HepG2 (cell line): ENCODE measurements around the gene ADAMTS2. TPM values are rescaled to one million over a fixed set of nuclear protein-coding genes. Genes with fewer than 3 reads are reported as not detected.

Source experiments
- ATAC-seq: fragments of 200-7000 bp; cut with Tn5 transposase; 3 replicates; pipeline ENCODE4 v1.9.1; 2020; ENCODE audit warnings: mild to moderate bottlenecking, moderate library complexity
- BruUV-seq: library from RNA; stranded (reverse); fragments of 400-500 nt; replicated peaks from 2 replicates; lab custom pipeline; 2021; lab: Mats Ljungman, UMichigan
- CTCF ChIA-PET: fragments of 300-600 bp; formaldehyde crosslinking; extraction: SDS; loops from one replicate; lab custom pipeline; 2021; ENCODE audit warnings: low total read pairs, inconsistent platforms, low intra/inter-chr PET ratio; lab: Yijun Ruan, JAX
- POLR2A ChIA-PET: fragments of 350-600 bp; sonication (Branson Sonifier 250); formaldehyde crosslinking; loops from one replicate; lab custom pipeline; 2020; ENCODE audit warnings: antibody characterized with exemption, inconsistent platforms; lab: Yijun Ruan, JAX
- DNase-seq: peaks from one replicate; pipeline ENCODE4 v3.0.0-alpha.2; 2015; ENCODE audit warnings: low spot score
- FAIRE-seq: peaks from 3 replicates; lab custom pipeline; 2011; peaks lifted over from hg19 to GRCh38; lab: Jason Lieb, UNC
- H2AFZ ChIP-seq: one replicate; pipeline ENCODE4 v1.6.1; 2011; ENCODE audit warnings: low read length, inconsistent platforms
- H3K27ac ChIP-seq: fragments of 300-600 bp; 3 replicates; pipeline ENCODE4 v1.8.0; 2011; ENCODE audit warnings: mixed run types, mild to moderate bottlenecking, mixed read lengths, low read length, inconsistent platforms; ENCODE audit not compliant: insufficient read depth; ENCODE audit errors: extremely low read length
- H3K27me3 ChIP-seq, 2 experiments: fragments of 200-600 bp in 1 of 2; 2 replicates in 1 of 2; 3 replicates in 1 of 2; pipeline versions ENCODE4 v1.6.0 to v1.8.0; 2011; ENCODE audit warnings: low read length in 2 of 2, mild to moderate bottlenecking in 2 of 2, moderate library complexity in 2 of 2, inconsistent platforms in 1 of 2; ENCODE audit not compliant: insufficient read depth in 2 of 2, control insufficient read depth in 1 of 2
- H3K36me3 ChIP-seq, 2 experiments: fragments of 200-600 bp in 1 of 2; replicated peaks in 1 of 2; 2 replicates in 1 of 2; 3 replicates in 1 of 2; pipeline versions ENCODE4 v1.5.1 to v1.8.0; 2011; ENCODE audit warnings: low read length in 2 of 2, inconsistent platforms in 1 of 2; ENCODE audit not compliant: insufficient read depth in 2 of 2, control insufficient read depth in 1 of 2
- H3K4me1 ChIP-seq: 2 replicates; pipeline ENCODE4 v1.5.1; 2012; ENCODE audit warnings: low read length, inconsistent platforms; ENCODE audit not compliant: insufficient read depth
- H3K4me2 ChIP-seq: 2 replicates; pipeline ENCODE4 v1.6.0; 2011; ENCODE audit warnings: low read depth, low read length, inconsistent platforms
- H3K4me3 ChIP-seq, 3 experiments: fragments of 200-600 bp in 1 of 3; sonication (generic), shearing (Covaris generic) in 1 of 3; replicated peaks in 1 of 3; 2 replicates each; pipeline ENCODE4 v1.5.1; 2011 to 2016; ENCODE audit warnings: low read length in 3 of 3, inconsistent platforms in 2 of 3, low read depth in 2 of 3, mild to moderate bottlenecking in 2 of 3, control low read depth in 1 of 3, mixed read lengths in 1 of 3; ENCODE audit not compliant: insufficient read depth in 1 of 3
- H3K79me2 ChIP-seq: one replicate; pipeline ENCODE4 v1.6.1; 2011; ENCODE audit warnings: low read length, inconsistent platforms; ENCODE audit not compliant: insufficient read depth
- H3K9ac ChIP-seq: 2 replicates; pipeline ENCODE4 v1.6.0; 2011; ENCODE audit warnings: mild to moderate bottlenecking, low read depth, low read length, inconsistent platforms; ENCODE audit not compliant: insufficient read depth
- H3K9me3 ChIP-seq: 2 replicates; pipeline ENCODE4 v1.5.1; 2012; ENCODE audit warnings: mild to moderate bottlenecking, low read length
- H4K20me1 ChIP-seq: 2 replicates; pipeline ENCODE4 v1.6.0; 2011; ENCODE audit warnings: inconsistent platforms, mild to moderate bottlenecking, low read length, moderate library complexity; ENCODE audit not compliant: insufficient read depth
- DMTF1 ChIP-seq: sonication (generic); formaldehyde crosslinking; IDR thresholded peaks from 2 replicates; pipeline ENCODE4 v1.4.0; 2020; ENCODE audit warnings: mild to moderate bottlenecking, missing genetic modification reagents
- ELF4 ChIP-seq: sonication (generic); formaldehyde crosslinking; IDR thresholded peaks from 2 replicates; pipeline ENCODE4 v1.5.0; 2020; ENCODE audit warnings: missing genetic modification reagents, mild to moderate bottlenecking, moderate library complexity, borderline replicate concordance
- ETV5 ChIP-seq: IDR thresholded peaks from 2 replicates; pipeline ENCODE4 v1.6.1; 2018; ENCODE audit warnings: missing biosample characterization, missing genetic modification reagents, inconsistent platforms, borderline replicate concordance
- NR1H2 ChIP-seq: sonication (generic); formaldehyde crosslinking; IDR thresholded peaks from 2 replicates; pipeline ENCODE4 v1.8.1; 2022; ENCODE audit warnings: low read depth, missing genetic modification reagents, borderline replicate concordance
- TFE3 ChIP-seq: IDR thresholded peaks from 2 replicates; pipeline ENCODE4 v1.6.1; 2016
- ZMYM3 ChIP-seq: sonication (generic); formaldehyde crosslinking; IDR thresholded peaks from 2 replicates; pipeline ENCODE4 v1.5.1; 2020; ENCODE audit warnings: mild to moderate bottlenecking, missing genetic modification reagents
- WGBS: methylation state at CpG from one replicate; pipeline ENCODE4 v1.1.6; 2017; ENCODE audit warnings: low lambda C conversion rate; 5-methylcytosine and 5-hydroxymethylcytosine counted together
- in situ Hi-C: cut with HindIII; loops from 2 replicates; pipeline ENCODE4 v1.10.0; 2017; ENCODE audit warnings: low pct_unique_long_range_greater_than_20kb; ENCODE audit not compliant: extremely low pct_ligation_motif_present
- intact Hi-C: fragments of 100-400 bp; cut with micrococcal nuclease; formaldehyde crosslinking; loops from one replicate; pipeline ENCODE4 v1.10.0; 2022; ENCODE audit not compliant: unreplicated experiment
- polyA plus RNA-seq, 8 experiments: library from polyadenylated mRNA; depleted of rRNA in 3 of 8; stranded (reverse) in 7 of 8; unstranded in 1 of 8; fragments of >200 nt; fragmentation: Illumina TruSeq in 4 of 8; extraction: Trizol in 4 of 8; gene quantifications; 2 replicates each; pipeline versions ENCODE4 v1.2.1 to v1.2.3, GENCODE V29; 2011 to 2016; ENCODE audit warnings: low read depth in 4 of 8, missing spikeins in 1 of 8, mixed read lengths in 1 of 8; ENCODE audit not compliant: insufficient read depth in 1 of 8
- total RNA-seq, 5 experiments: library from RNA; depleted of rRNA; stranded (reverse); fragments of >200 nt; fragmentation: Illumina TruSeq; extraction: Trizol; gene quantifications; 2 replicates each; pipeline ENCODE4 v1.2.3, GENCODE V29; 2016; ENCODE audit warnings: low read depth in 1 of 5
- TF ChIP-seq, protein P1 (sequence below): IDR thresholded peaks from 2 replicates; pipeline ENCODE4 v1.6.1; 2016; ENCODE audit warnings: low read depth, control low read depth

ADAMTS2 gene
- total and polyA plus RNA-seq, 2 of the 13 experiments (the other 11 are each of a cell fraction or from before 2014, with no cell fraction given) = 0.24 to 3.5 TPM

DNA sequence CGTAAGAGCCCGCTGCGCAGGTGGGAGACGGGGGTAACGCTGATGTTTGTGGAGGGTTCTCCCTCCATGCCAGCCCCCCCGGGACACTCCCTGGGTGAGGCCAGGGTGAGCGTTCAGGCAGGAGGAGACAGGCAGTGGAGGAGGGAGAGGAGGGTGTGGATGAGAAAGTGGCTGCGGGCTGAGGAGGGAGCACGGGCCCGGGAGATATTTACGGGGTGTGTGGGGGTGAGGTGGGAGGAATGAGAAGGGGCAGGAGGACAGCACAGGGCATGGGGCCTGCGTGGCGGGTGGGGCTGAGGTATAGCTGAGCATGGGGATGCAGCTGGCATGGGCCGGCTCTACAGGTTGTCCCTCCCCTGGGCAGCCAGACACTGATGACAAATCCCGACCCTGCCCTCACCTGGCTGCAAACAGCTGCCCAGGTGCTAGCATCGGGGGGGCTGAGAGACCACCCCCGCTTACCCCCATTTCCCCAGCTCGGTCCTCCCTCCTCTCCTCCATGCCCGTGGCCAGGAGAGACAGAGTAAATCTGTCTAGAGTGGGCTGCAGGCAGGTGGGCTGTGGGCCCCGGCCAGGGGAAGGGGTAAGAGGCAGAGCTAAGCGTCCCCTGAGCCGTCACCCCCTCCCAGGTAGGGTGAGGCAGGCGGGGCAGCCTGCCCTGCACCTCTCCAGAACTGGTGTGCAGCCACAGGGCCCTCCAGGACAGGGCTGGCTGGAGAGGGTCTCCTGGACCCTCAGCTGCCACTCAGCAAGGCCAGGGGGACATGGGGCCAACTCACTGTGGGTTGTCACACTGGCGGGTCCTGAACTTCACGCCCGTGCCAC is 205.9 kb downstream of the ADAMTS2 start:
- BruUV-seq = no TSS peak
- no peaks in the 10 kb centered on the region for H4K20me1 ChIP-seq
- 63% methylated on average over 14 of the region's 26 CpGs for WGBS
- no peaks in the 10 kb centered on the region for H3K79me2 ChIP-seq
- intact Hi-C loops (no loop called here), in situ Hi-C loops (no loop called here)
- ChIA-PET POLR2A (no interaction called here), CTCF (no interaction called here)
- no peak overlapping the region for H2AFZ ChIP-seq
- H3K36me3 ChIP-seq = no peaks in the 10 kb centered on the region
- H3K4me1 ChIP-seq = no peaks in the 10 kb centered on the region
- TF ChIP-seq ETV5 (CRISPR knock-in tag) (no peak), TFE3 (CRISPR knock-in tag) (no peak), ELF4 (CRISPR knock-in tag) (no peak), DMTF1 (no peak), NR1H2 (CRISPR knock-in tag) (no peak), ZMYM3 (no peak)
- TF ChIP-seq, protein P1, sequence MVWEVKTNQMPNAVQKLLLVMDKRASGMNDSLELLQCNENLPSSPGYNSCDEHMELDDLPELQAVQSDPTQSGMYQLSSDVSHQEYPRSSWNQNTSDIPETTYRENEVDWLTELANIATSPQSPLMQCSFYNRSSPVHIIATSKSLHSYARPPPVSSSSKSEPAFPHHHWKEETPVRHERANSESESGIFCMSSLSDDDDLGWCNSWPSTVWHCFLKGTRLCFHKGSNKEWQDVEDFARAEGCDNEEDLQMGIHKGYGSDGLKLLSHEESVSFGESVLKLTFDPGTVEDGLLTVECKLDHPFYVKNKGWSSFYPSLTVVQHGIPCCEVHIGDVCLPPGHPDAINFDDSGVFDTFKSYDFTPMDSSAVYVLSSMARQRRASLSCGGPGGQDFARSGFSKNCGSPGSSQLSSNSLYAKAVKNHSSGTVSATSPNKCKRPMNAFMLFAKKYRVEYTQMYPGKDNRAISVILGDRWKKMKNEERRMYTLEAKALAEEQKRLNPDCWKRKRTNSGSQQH = no peak
- H3K27ac ChIP-seq = no peak overlapping the region
- ATAC-seq (no peak), DNase-seq (no peak), FAIRE-seq (no peak)
- no peak overlapping the region for H3K4me3 ChIP-seq
- H3K27me3 ChIP-seq = peaks cover 1 to 8% of the 10 kb centered on the region in 2 experiments; a peak in 3 of 5 replicates
- H3K9ac ChIP-seq = no peak overlapping the region
- H3K9me3 ChIP-seq = no peaks in the 10 kb centered on the region
- no peak overlapping the region for H3K4me2 ChIP-seq
